HFF-Myc (cell line): ENCODE measurements around the gene ARL4D.
"Not testable (repeated sequence)": the region's sequence is repeated elsewhere in the genome, so short reads cannot be mapped to it uniquely, and the experiment has no call there.

Experiments used
- DNase-seq: peaks from one replicate; pipeline ENCODE4 v3.0.0-alpha.2; 2011; ENCODE audit warnings: low read depth; ENCODE audit errors: extremely low read depth
- H3K4me3 ChIP-seq: replicated peaks from 2 replicates; pipeline ENCODE4 v1.5.1; 2011; ENCODE audit warnings: low read depth, mild to moderate bottlenecking, control low read depth, low read length
- CTCF ChIP-seq: IDR thresholded peaks from 2 replicates; pipeline ENCODE4 v1.5.1; 2012; ENCODE audit warnings: mild to moderate bottlenecking, low read depth, low read length, control low read depth; ENCODE audit errors: missing control alignments

Gene ARL4D

GRCh38 chr17:43363181-43363925, 35.4 kb upstream of the ARL4D start:
- no peak overlapping the region for H3K4me3 ChIP-seq
- no peak for TF ChIP-seq CTCF
- no peak for DNase-seq

- no peak for DNase-seq
- no peak overlapping the region for H3K4me3 ChIP-seq
- TF ChIP-seq CTCF, result no peak
Observed at GRCh38 chr17:43363926-43364285, 34.9 kb upstream of the ARL4D start.

- no peak for TF ChIP-seq CTCF
- H3K4me3 ChIP-seq, result no peak overlapping the region
- no peak for DNase-seq
Observed at GRCh38 chr17:43365356-43365755, 33.4 kb upstream of the ARL4D start.

- H3K4me3 ChIP-seq, DNase-seq: not testable (repeated sequence)
Observed at GRCh38 chr17:43365921-43366320, 32.9 kb upstream of the ARL4D start.

- no peak for DNase-seq
- H3K4me3 ChIP-seq, result no peak overlapping the region
- no peak for TF ChIP-seq CTCF
Observed at GRCh38 chr17:43366891-43367736, 31.7 kb upstream of the ARL4D start.

GRCh38 chr17:43367737-43368242, 31.0 kb upstream of the ARL4D start:
- H3K4me3 ChIP-seq, result peak overlapping the region; percentile 30; the same call in 1 of the 2 replicates
- peak; percentile 84 for DNase-seq
- no peak for TF ChIP-seq CTCF
